GM21576 (cell line): ENCODE results near the gene MIDN.

Experiments used
- ATAC-seq: cut with Tn5 transposase; IDR thresholded peaks from one replicate; pipeline ENCODE4 v1.9.1; 2021; ENCODE audit warnings: mild to moderate bottlenecking, moderate library complexity; ENCODE audit not compliant: unreplicated experiment

The MIDN gene

GRCh38 chr19:1256646-1257474, 8.5 kb downstream of the MIDN start:
- no peak for ATAC-seq

- no peak for ATAC-seq
Observed at GRCh38 chr19:1257475-1258162, 9.2 kb downstream of the MIDN start.

GRCh38 chr19:1258163-1258492, 9.7 kb downstream of the MIDN start:
- no peak for ATAC-seq

- ATAC-seq: no peak
Observed at GRCh38 chr19:1258707-1259205, 10.4 kb downstream of the MIDN start.

GRCh38 chr19:1259206-1259875, 11.0 kb downstream of the MIDN start:
- no peak for ATAC-seq

- no peak for ATAC-seq
Observed at GRCh38 chr19:1259876-1260748, 11.7 kb downstream of the MIDN start.

GRCh38 chr19:1260749-1261537, 12.6 kb downstream of the MIDN start:
- ATAC-seq: peak; percentile 50

GRCh38 chr19:1261538-1261797, 13.1 kb downstream of the MIDN start:
- ATAC-seq: no peak

GRCh38 chr19:1261798-1262622, 13.6 kb downstream of the MIDN start:
- ATAC-seq: no peak

- ATAC-seq: no peak
Observed at GRCh38 chr19:1262623-1263123, 14.3 kb downstream of the MIDN start.

GRCh38 chr19:1263188-1263587, 14.8 kb downstream of the MIDN start:
- ATAC-seq: no peak

- no peak for ATAC-seq
Observed at GRCh38 chr19:1264801-1265614, 16.6 kb downstream of the MIDN start.

GRCh38 chr19:1265615-1266128, 17.3 kb downstream of the MIDN start:
- ATAC-seq: no peak

- ATAC-seq: peak; percentile 30
Observed at GRCh38 chr19:1266129-1266915, 17.9 kb downstream of the MIDN start.

- ATAC-seq: no peak
Observed at GRCh38 chr19:1266916-1267476, 18.6 kb downstream of the MIDN start.

- no peak for ATAC-seq
Observed at GRCh38 chr19:1267477-1268225, 19.3 kb downstream of the MIDN start.
